ENCODE results near the gene ATL1. TPM values are rescaled to one million over a fixed set of nuclear protein-coding genes. Genes with fewer than 3 reads are reported as not detected.

ATL1 gene
- total RNA-seq, 6 experiments from 2014 or later, result 0.35 to 0.92 (median 0.48) TPM

- TF ChIP-seq, protein P1, sequence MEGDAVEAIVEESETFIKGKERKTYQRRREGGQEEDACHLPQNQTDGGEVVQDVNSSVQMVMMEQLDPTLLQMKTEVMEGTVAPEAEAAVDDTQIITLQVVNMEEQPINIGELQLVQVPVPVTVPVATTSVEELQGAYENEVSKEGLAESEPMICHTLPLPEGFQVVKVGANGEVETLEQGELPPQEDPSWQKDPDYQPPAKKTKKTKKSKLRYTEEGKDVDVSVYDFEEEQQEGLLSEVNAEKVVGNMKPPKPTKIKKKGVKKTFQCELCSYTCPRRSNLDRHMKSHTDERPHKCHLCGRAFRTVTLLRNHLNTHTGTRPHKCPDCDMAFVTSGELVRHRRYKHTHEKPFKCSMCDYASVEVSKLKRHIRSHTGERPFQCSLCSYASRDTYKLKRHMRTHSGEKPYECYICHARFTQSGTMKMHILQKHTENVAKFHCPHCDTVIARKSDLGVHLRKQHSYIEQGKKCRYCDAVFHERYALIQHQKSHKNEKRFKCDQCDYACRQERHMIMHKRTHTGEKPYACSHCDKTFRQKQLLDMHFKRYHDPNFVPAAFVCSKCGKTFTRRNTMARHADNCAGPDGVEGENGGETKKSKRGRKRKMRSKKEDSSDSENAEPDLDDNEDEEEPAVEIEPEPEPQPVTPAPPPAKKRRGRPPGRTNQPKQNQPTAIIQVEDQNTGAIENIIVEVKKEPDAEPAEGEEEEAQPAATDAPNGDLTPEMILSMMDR (IDR thresholded peaks at IDR 0.05), result no peak
- Mint-ChIP-seq H3K27me3 (ENCODE audit: insufficient read depth) (peaks cover 19% of the 10 kb centered on the region), H3K27ac (no peak overlapping the region), H3K36me3 (ENCODE audit: low read depth) (peaks cover 25% of the 10 kb centered on the region), H3K4me3 (no peak overlapping the region), H3K9me3 (peaks cover 31% of the 10 kb centered on the region), H3K4me1 (ENCODE audit: low read depth) (no peaks in the 10 kb centered on the region)
- no peak for DNase-seq
These were observed 13.9 kb downstream of the ATL1 start for GRCh38 chr14:50573862-50574261.

DNA sequence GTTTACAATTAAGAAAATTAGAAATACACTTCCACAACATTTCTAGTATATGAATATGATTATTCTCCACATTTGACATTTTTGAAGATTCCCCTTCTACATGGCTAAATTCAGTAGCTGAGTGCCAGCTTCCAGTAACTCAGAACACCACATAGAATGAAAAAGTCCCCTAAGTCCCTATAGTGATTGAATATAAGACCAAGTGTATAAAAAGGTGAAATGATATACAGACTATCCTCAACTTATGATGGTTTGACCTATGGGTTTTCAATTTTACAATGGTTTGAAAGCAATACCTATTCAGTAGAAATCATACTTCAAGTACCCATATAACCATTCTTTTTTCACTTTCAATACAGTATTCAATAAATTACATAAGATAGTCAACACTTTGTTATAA, 15.8 kb downstream of the ATL1 start:
- H3K9me3 Mint-ChIP-seq, result peaks cover 17% of the 10 kb centered on the region
- DNase-seq, result no peak
- peaks cover 13% of the 10 kb centered on the region for H3K27me3 Mint-ChIP-seq (ENCODE audit: insufficient read depth)
- H3K4me3 Mint-ChIP-seq, result no peak overlapping the region
- peaks cover 12% of the 10 kb centered on the region; the same call in 1 of the 2 replicates for H3K36me3 Mint-ChIP-seq (ENCODE audit: low read depth)
- H3K27ac Mint-ChIP-seq, result no peak overlapping the region
- no peaks in the 10 kb centered on the region for H3K4me1 Mint-ChIP-seq (ENCODE audit: low read depth)
- TF ChIP-seq, protein P1 (IDR thresholded peaks at IDR 0.05), result no peak

GRCh38 chr14:50577982-50578381, 18.0 kb downstream of the ATL1 start:
- no peak for DNase-seq
- TF ChIP-seq, protein P1 (IDR thresholded peaks at IDR 0.05), result no peak
- Mint-ChIP-seq H3K27ac (no peak overlapping the region), H3K4me3 (no peak overlapping the region), H3K36me3 (ENCODE audit: low read depth) (no peaks in the 10 kb centered on the region), H3K9me3 (no peaks in the 10 kb centered on the region), H3K27me3 (ENCODE audit: insufficient read depth) (peaks cover 17% of the 10 kb centered on the region), H3K4me1 (ENCODE audit: low read depth) (no peaks in the 10 kb centered on the region)

GRCh38 chr14:50578433-50578832, 18.5 kb downstream of the ATL1 start:
- TF ChIP-seq, protein P1 (IDR thresholded peaks at IDR 0.05), result no peak
- no peak overlapping the region for H3K27ac Mint-ChIP-seq
- no peak for DNase-seq
- H3K36me3 Mint-ChIP-seq (ENCODE audit: low read depth), result no peaks in the 10 kb centered on the region
- no peaks in the 10 kb centered on the region for H3K4me1 Mint-ChIP-seq (ENCODE audit: low read depth)
- peaks cover 17% of the 10 kb centered on the region for H3K27me3 Mint-ChIP-seq (ENCODE audit: insufficient read depth)
- no peak overlapping the region for H3K4me3 Mint-ChIP-seq
- no peaks in the 10 kb centered on the region for H3K9me3 Mint-ChIP-seq

DNA sequence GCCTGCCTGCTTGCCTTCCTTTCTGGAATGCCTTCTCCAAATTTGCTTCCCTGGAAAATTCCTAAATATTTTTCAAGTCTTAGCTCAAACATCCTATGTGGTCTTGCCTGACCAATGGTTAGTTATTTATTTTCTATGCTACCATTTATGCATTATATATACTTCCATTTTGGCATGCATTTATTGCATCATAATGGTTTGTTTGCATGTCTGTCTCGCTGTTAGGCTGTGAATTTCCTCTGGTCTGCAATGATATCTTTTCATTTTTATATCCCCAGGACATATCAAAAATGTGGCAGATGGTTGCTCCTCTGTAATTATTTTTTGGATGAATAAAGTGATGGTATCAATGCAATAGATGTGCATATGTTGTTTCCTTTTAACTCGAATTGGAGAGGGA, 30.5 kb downstream of the ATL1 start:
- Mint-ChIP-seq H3K27me3 (ENCODE audit: insufficient read depth) (no peaks in the 10 kb centered on the region; the same call in 1 of the 2 replicates), H3K27ac (no peak overlapping the region), H3K4me3 (no peak overlapping the region), H3K4me1 (ENCODE audit: low read depth) (no peaks in the 10 kb centered on the region), H3K36me3 (ENCODE audit: low read depth) (no peaks in the 10 kb centered on the region), H3K9me3 (no peaks in the 10 kb centered on the region)
- TF ChIP-seq, protein P1 (IDR thresholded peaks at IDR 0.05), result no peak
- DNase-seq, result no peak
